ENCODE results near the gene NEUROD2.

The NEUROD2 gene

GRCh38 chr17:39596543-39597267 is 11.0 kb downstream of the NEUROD2 start:
- WGBS: 3% methylated on average over 45 of the region's 47 CpGs
- Histone ChIP-seq H2BK5ac (ENCODE audit: low read depth, low read length, poor library complexity, severe bottlenecking) (no peak overlapping the region), H3K27me3 (ENCODE audit: control insufficient read depth in 1 of 2, insufficient read depth in 1 of 2, low read length in 2 of 2) (peaks cover 93 to 97% of the 10 kb centered on the region in 2 experiments), H3K27ac (ENCODE audit: low read length, poor library complexity, severe bottlenecking) (no peak overlapping the region), H3K4me2 (ENCODE audit: low read length, poor library complexity, severe bottlenecking) (no peak overlapping the region), H2BK15ac (ENCODE audit: low read depth, poor library complexity, severe bottlenecking) (no peak overlapping the region), H3K79me1 (replicated peaks; ENCODE audit: low read length, poor library complexity, severe bottlenecking) (no peaks in the 10 kb centered on the region), H3K18ac (ENCODE audit: low read depth in 1 of 2, low read length in 2 of 2) (no peak overlapping the region), H3K9me3 (ENCODE audit: control insufficient read depth, low read length) (no peaks in the 10 kb centered on the region), H4K91ac (ENCODE audit: low read length) (no peak overlapping the region), H3K36me3 (ENCODE audit: control insufficient read depth in 1 of 2, insufficient read depth in 2 of 2, low read depth in 1 of 2, low read length in 2 of 2) (no peaks in the 10 kb centered on the region), H4K8ac (ENCODE audit: low read length) (no peak overlapping the region), H3K4me1 (ENCODE audit: control insufficient read depth, insufficient read depth, low read depth, low read length) (peaks cover 4% of the 10 kb centered on the region), H3K9ac (ENCODE audit: low read length) (no peak overlapping the region), H3K4ac (ENCODE audit: low read depth in 1 of 2, low read length in 2 of 2) (no peak overlapping the region), H2AK5ac (ENCODE audit: low read length, severe bottlenecking) (no peak overlapping the region), H2BK12ac (ENCODE audit: low read length in 2 of 2) (no peak overlapping the region), H3K4me3 (ENCODE audit: insufficient read depth in 1 of 2, low read depth in 1 of 2, low read length in 2 of 2) (no peak overlapping the region), H3K14ac (ENCODE audit: low read length in 2 of 2) (no peak overlapping the region), H2BK120ac (ENCODE audit: low read depth, low read length) (no peak overlapping the region), H2AFZ (ENCODE audit: low read depth, low read length) (no peak overlapping the region), H3K23ac (ENCODE audit: low read length in 2 of 2) (no peak overlapping the region)
- DNase-seq: no peak

- H3K9ac ChIP-seq (ENCODE audit: low read length): no peak overlapping the region
- WGBS: 15% methylated on average over 9 of the region's 11 CpGs
- H2BK15ac ChIP-seq (ENCODE audit: low read depth, poor library complexity, severe bottlenecking): no peak overlapping the region
- H3K27me3 ChIP-seq (ENCODE audit: control insufficient read depth in 1 of 2, insufficient read depth in 1 of 2, low read length in 2 of 2): peaks cover 92 to 95% of the 10 kb centered on the region in 2 experiments
- no peak overlapping the region for H3K14ac ChIP-seq (ENCODE audit: low read length in 2 of 2)
- no peak overlapping the region for H4K8ac ChIP-seq (ENCODE audit: low read length)
- H3K36me3 ChIP-seq (ENCODE audit: control insufficient read depth in 1 of 2, insufficient read depth in 2 of 2, low read depth in 1 of 2, low read length in 2 of 2): no peaks in the 10 kb centered on the region
- no peak overlapping the region for H2BK12ac ChIP-seq (ENCODE audit: low read length in 2 of 2)
- H3K4me1 ChIP-seq (ENCODE audit: control insufficient read depth, insufficient read depth, low read depth, low read length): peaks cover 4% of the 10 kb centered on the region
- no peak overlapping the region for H2AK5ac ChIP-seq (ENCODE audit: low read length, severe bottlenecking)
- H3K9me3 ChIP-seq (ENCODE audit: control insufficient read depth, low read length): no peaks in the 10 kb centered on the region
- H3K79me1 ChIP-seq (replicated peaks; ENCODE audit: low read length, poor library complexity, severe bottlenecking): no peaks in the 10 kb centered on the region
- H3K18ac ChIP-seq (ENCODE audit: low read depth in 1 of 2, low read length in 2 of 2): no peak overlapping the region
- no peak overlapping the region for H2BK120ac ChIP-seq (ENCODE audit: low read depth, low read length)
- no peak for DNase-seq
- no peak overlapping the region for H3K4me3 ChIP-seq (ENCODE audit: insufficient read depth in 1 of 2, low read depth in 1 of 2, low read length in 2 of 2)
- H2BK5ac ChIP-seq (ENCODE audit: low read depth, low read length, poor library complexity, severe bottlenecking): no peak overlapping the region
- no peak overlapping the region for H4K91ac ChIP-seq (ENCODE audit: low read length)
- H2AFZ ChIP-seq (ENCODE audit: low read depth, low read length): no peak overlapping the region
- no peak overlapping the region for H3K4me2 ChIP-seq (ENCODE audit: low read length, poor library complexity, severe bottlenecking)
- H3K4ac ChIP-seq (ENCODE audit: low read depth in 1 of 2, low read length in 2 of 2): no peak overlapping the region
- H3K23ac ChIP-seq (ENCODE audit: low read length in 2 of 2): no peak overlapping the region
- no peak overlapping the region for H3K27ac ChIP-seq (ENCODE audit: low read length, poor library complexity, severe bottlenecking)
Observed at GRCh38 chr17:39595928-39596510, 11.7 kb downstream of the NEUROD2 start.

- Histone ChIP-seq H3K79me1 (replicated peaks; ENCODE audit: low read length, poor library complexity, severe bottlenecking) (no peaks in the 10 kb centered on the region), H3K23ac (ENCODE audit: low read length in 2 of 2) (no peak overlapping the region), H2BK120ac (ENCODE audit: low read depth, low read length) (no peak overlapping the region), H3K4me2 (ENCODE audit: low read length, poor library complexity, severe bottlenecking) (no peak overlapping the region), H3K9me3 (ENCODE audit: control insufficient read depth, low read length) (no peaks in the 10 kb centered on the region), H3K36me3 (ENCODE audit: control insufficient read depth in 1 of 2, insufficient read depth in 2 of 2, low read depth in 1 of 2, low read length in 2 of 2) (no peaks in the 10 kb centered on the region), H3K27me3 (ENCODE audit: control insufficient read depth in 1 of 2, insufficient read depth in 1 of 2, low read length in 2 of 2) (peaks cover 87 to 88% of the 10 kb centered on the region in 2 experiments), H3K27ac (ENCODE audit: low read length, poor library complexity, severe bottlenecking) (no peak overlapping the region), H4K91ac (ENCODE audit: low read length) (no peak overlapping the region), H2AFZ (ENCODE audit: low read depth, low read length) (no peak overlapping the region), H2BK5ac (ENCODE audit: low read depth, low read length, poor library complexity, severe bottlenecking) (no peak overlapping the region), H4K8ac (ENCODE audit: low read length) (no peak overlapping the region), H3K14ac (ENCODE audit: low read length in 2 of 2) (no peak overlapping the region), H2BK12ac (ENCODE audit: low read length in 2 of 2) (no peak overlapping the region), H3K4me1 (ENCODE audit: control insufficient read depth, insufficient read depth, low read depth, low read length) (peaks cover 4% of the 10 kb centered on the region), H3K4me3 (ENCODE audit: insufficient read depth in 1 of 2, low read depth in 1 of 2, low read length in 2 of 2) (no peak overlapping the region), H3K9ac (ENCODE audit: low read length) (no peak overlapping the region), H2AK5ac (ENCODE audit: low read length, severe bottlenecking) (no peak overlapping the region), H3K18ac (ENCODE audit: low read depth in 1 of 2, low read length in 2 of 2) (no peak overlapping the region), H2BK15ac (ENCODE audit: low read depth, poor library complexity, severe bottlenecking) (no peak overlapping the region), H3K4ac (ENCODE audit: low read depth in 1 of 2, low read length in 2 of 2) (no peak overlapping the region)
- WGBS: 0% methylated on average over 3 of the region's 4 CpGs
- no peak for DNase-seq
Observed at GRCh38 chr17:39595294-39595693, 12.4 kb downstream of the NEUROD2 start.

- Histone ChIP-seq H3K4me3 (ENCODE audit: insufficient read depth in 1 of 2, low read depth in 1 of 2, low read length in 2 of 2) (no peak overlapping the region), H3K27me3 (ENCODE audit: control insufficient read depth in 1 of 2, insufficient read depth in 1 of 2, low read length in 2 of 2) (peaks cover 74 to 83% of the 10 kb centered on the region in 2 experiments), H4K8ac (ENCODE audit: low read length) (no peak overlapping the region), H2AFZ (ENCODE audit: low read depth, low read length) (no peak overlapping the region), H2AK5ac (ENCODE audit: low read length, severe bottlenecking) (no peak overlapping the region), H2BK15ac (ENCODE audit: low read depth, poor library complexity, severe bottlenecking) (no peak overlapping the region), H3K27ac (ENCODE audit: low read length, poor library complexity, severe bottlenecking) (no peak overlapping the region), H3K36me3 (ENCODE audit: control insufficient read depth in 1 of 2, insufficient read depth in 2 of 2, low read depth in 1 of 2, low read length in 2 of 2) (no peaks in the 10 kb centered on the region), H3K23ac (ENCODE audit: low read length in 2 of 2) (no peak overlapping the region), H3K4ac (ENCODE audit: low read depth in 1 of 2, low read length in 2 of 2) (no peak overlapping the region), H3K14ac (ENCODE audit: low read length in 2 of 2) (no peak overlapping the region), H4K91ac (ENCODE audit: low read length) (no peak overlapping the region), H2BK12ac (ENCODE audit: low read length in 2 of 2) (no peak overlapping the region), H3K9me3 (ENCODE audit: control insufficient read depth, low read length) (no peaks in the 10 kb centered on the region), H3K9ac (ENCODE audit: low read length) (no peak overlapping the region), H3K4me1 (ENCODE audit: control insufficient read depth, insufficient read depth, low read depth, low read length) (peaks cover 1% of the 10 kb centered on the region), H3K18ac (ENCODE audit: low read depth in 1 of 2, low read length in 2 of 2) (no peak overlapping the region), H2BK120ac (ENCODE audit: low read depth, low read length) (no peak overlapping the region), H2BK5ac (ENCODE audit: low read depth, low read length, poor library complexity, severe bottlenecking) (no peak overlapping the region), H3K4me2 (ENCODE audit: low read length, poor library complexity, severe bottlenecking) (no peak overlapping the region), H3K79me1 (replicated peaks; ENCODE audit: low read length, poor library complexity, severe bottlenecking) (no peaks in the 10 kb centered on the region)
- 71% methylated on average over 2 of the region's 2 CpGs for WGBS
- DNase-seq: no peak
Observed at GRCh38 chr17:39593371-39593770, 14.3 kb downstream of the NEUROD2 start.

Measured in mesenchymal stem cell (in vitro differentiated cells and primary cell).